Mesothelial cell of epicardium (in vitro differentiated cells): Measurements from ENCODE around the gene FAF2. TPM values are rescaled to one million over a fixed set of nuclear protein-coding genes. Genes with fewer than 3 reads are reported as not detected.

Source experiments
- DNase-seq, 2 experiments: peaks; one replicate each; pipeline ENCODE4 v3.0.0; 2021; ENCODE audit warnings: low spot score in 2 of 2; ENCODE audit not compliant: unreplicated experiment in 2 of 2
- H3K27ac Mint-ChIP-seq: 2 replicates; pipeline ENCODE4 v1.8.0; 2021; ENCODE audit warnings: mixed read lengths
- H3K27me3 Mint-ChIP-seq: 2 replicates; pipeline ENCODE4 v1.8.0; 2021; ENCODE audit warnings: low read depth, mixed read lengths
- H3K36me3 Mint-ChIP-seq: 2 replicates; pipeline ENCODE4 v1.8.0; 2021; ENCODE audit warnings: mixed read lengths
- H3K4me1 Mint-ChIP-seq: 2 replicates; pipeline ENCODE4 v1.8.0; 2021; ENCODE audit warnings: mixed read lengths
- H3K4me3 Mint-ChIP-seq: 2 replicates; pipeline ENCODE4 v1.8.0; 2021; ENCODE audit warnings: mild to moderate bottlenecking, moderate library complexity, mixed read lengths
- H3K9me3 Mint-ChIP-seq: 2 replicates; pipeline ENCODE4 v1.8.0; 2021; ENCODE audit warnings: mixed read lengths
- CTCF ChIP-seq: fragments of 200-600 bp; sonication (generic); IDR thresholded peaks from one replicate; pipeline ENCODE4 v1.5.0; 2021; ENCODE audit warnings: antibody characterized with exemption; ENCODE audit not compliant: unreplicated experiment
- total RNA-seq: library from RNA; stranded (reverse); gene quantifications from 3 replicates; pipeline ENCODE4 v1.2.1, GENCODE V29; 2021

Gene FAF2
- total RNA-seq, 1 donor from 2014 or later: 52.7 TPM

- H3K4me3 Mint-ChIP-seq: no peak overlapping the region
- peaks cover 38% of the 10 kb centered on the region for H3K36me3 Mint-ChIP-seq
- H3K27me3 Mint-ChIP-seq: no peaks in the 10 kb centered on the region
- no peak for TF ChIP-seq CTCF
- no peaks in the 10 kb centered on the region for H3K9me3 Mint-ChIP-seq
- DNase-seq: no peak
- no peaks in the 10 kb centered on the region for H3K4me1 Mint-ChIP-seq
- H3K27ac Mint-ChIP-seq: no peak overlapping the region
Measured at GRCh38 chr5:176490301-176490700, 42.1 kb downstream of the FAF2 start.

DNA sequence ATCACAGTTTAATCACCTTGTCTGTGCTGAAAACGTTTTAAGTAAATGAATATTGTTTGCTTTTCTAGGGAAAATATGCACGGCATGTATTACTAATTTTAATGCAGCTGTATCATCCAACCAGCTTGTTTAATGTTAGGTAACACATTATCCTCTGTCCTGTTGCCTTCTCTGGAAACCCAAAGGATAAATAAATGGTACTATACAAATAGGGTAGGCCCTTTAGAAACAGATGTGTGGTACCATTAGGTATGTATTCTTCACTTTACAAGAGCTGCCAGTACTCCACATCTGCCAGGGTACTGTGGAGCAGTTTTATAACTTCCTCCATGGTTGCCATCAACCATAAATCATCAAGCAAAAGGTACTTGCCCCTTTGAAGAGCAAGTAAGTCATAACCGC lies 42.9 kb downstream of the FAF2 start:
- no peaks in the 10 kb centered on the region for H3K4me1 Mint-ChIP-seq
- H3K27me3 Mint-ChIP-seq: no peaks in the 10 kb centered on the region
- H3K4me3 Mint-ChIP-seq: no peak overlapping the region
- peaks cover 39% of the 10 kb centered on the region for H3K36me3 Mint-ChIP-seq
- H3K9me3 Mint-ChIP-seq: no peaks in the 10 kb centered on the region
- H3K27ac Mint-ChIP-seq: no peak overlapping the region
- DNase-seq: no peak
- TF ChIP-seq CTCF: no peak

- H3K27me3 Mint-ChIP-seq: no peaks in the 10 kb centered on the region
- no peak for DNase-seq
- no peak overlapping the region for H3K27ac Mint-ChIP-seq
- no peak for TF ChIP-seq CTCF
- H3K9me3 Mint-ChIP-seq: no peaks in the 10 kb centered on the region
- H3K4me3 Mint-ChIP-seq: no peak overlapping the region
- H3K36me3 Mint-ChIP-seq: peaks cover 35% of the 10 kb centered on the region
- no peaks in the 10 kb centered on the region for H3K4me1 Mint-ChIP-seq
Measured at GRCh38 chr5:176491901-176492300, 43.7 kb downstream of the FAF2 start.

- H3K4me1 Mint-ChIP-seq: no peaks in the 10 kb centered on the region
- peaks cover 35% of the 10 kb centered on the region for H3K36me3 Mint-ChIP-seq
- H3K27ac Mint-ChIP-seq: no peak overlapping the region
- DNase-seq: no peak
- H3K27me3 Mint-ChIP-seq: no peaks in the 10 kb centered on the region
- H3K4me3 Mint-ChIP-seq: no peak overlapping the region
- no peak for TF ChIP-seq CTCF
- no peaks in the 10 kb centered on the region for H3K9me3 Mint-ChIP-seq
Measured at GRCh38 chr5:176492431-176492830, 44.2 kb downstream of the FAF2 start.

GRCh38 chr5:176497852-176498251 lies 49.7 kb downstream of the FAF2 start:
- Mint-ChIP-seq H3K4me3 (no peak overlapping the region), H3K27me3 (no peaks in the 10 kb centered on the region), H3K9me3 (no peaks in the 10 kb centered on the region), H3K4me1 (no peaks in the 10 kb centered on the region), H3K36me3 (peaks cover 42% of the 10 kb centered on the region), H3K27ac (no peak overlapping the region)
- TF ChIP-seq CTCF: no peak
- DNase-seq: no peak

DNA sequence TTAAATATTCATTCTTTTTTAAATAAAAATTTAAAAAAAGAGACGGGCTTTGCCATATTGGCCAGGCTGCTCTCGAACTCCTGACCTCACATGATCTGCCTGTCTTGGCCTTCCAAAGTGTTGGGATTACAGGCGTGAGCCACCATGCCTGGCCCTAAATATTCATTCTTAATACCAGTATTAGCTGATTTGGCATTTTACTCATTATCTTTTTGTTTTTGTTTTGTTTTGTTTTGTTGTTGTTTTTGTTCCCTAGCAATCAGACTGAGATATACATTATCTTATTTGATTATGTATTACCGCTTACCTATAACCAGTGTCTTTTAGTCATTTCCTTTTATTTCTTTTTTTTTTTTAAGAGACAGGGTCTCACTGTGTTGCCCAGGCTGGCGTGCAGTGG lies 51.1 kb downstream of the FAF2 start:
- H3K4me1 Mint-ChIP-seq: no peaks in the 10 kb centered on the region
- no peak overlapping the region for H3K27ac Mint-ChIP-seq
- no peak overlapping the region for H3K4me3 Mint-ChIP-seq
- no peaks in the 10 kb centered on the region for H3K9me3 Mint-ChIP-seq
- no peak for DNase-seq
- no peak for TF ChIP-seq CTCF
- H3K36me3 Mint-ChIP-seq: peaks cover 46% of the 10 kb centered on the region
- no peaks in the 10 kb centered on the region for H3K27me3 Mint-ChIP-seq
